Spleen (tissue), 11 donors: ENCODE results near the gene PTPRK. TPM values are rescaled to one million over a fixed set of nuclear protein-coding genes. Genes with fewer than 3 reads are reported as not detected.

Experiments used
- DNase-seq: peaks from one replicate; pipeline ENCODE4 v3.0.0-alpha.2; 2020
- H3K27ac ChIP-seq, 8 donors: fragments of 200-600 bp; sonication (generic) in 7 of 8; 1 replicate in 4 of 8; 2 replicates in 4 of 8; pipeline versions ENCODE4 v1.5.0 to v1.8.0; 2016 to 2021; ENCODE audit warnings: inconsistent platforms in 4 of 8, mild to moderate bottlenecking in 4 of 8, moderate library complexity in 1 of 8
- H3K27me3 ChIP-seq, 7 donors: fragments of 200-600 bp; sonication (generic) in 6 of 7; replicated peaks in 1 of 7; 1 replicate in 4 of 7; 2 replicates in 3 of 7; pipeline versions ENCODE4 v1.5.0 to v1.8.0; 2016 to 2021; ENCODE audit warnings: inconsistent platforms in 3 of 7, mild to moderate bottlenecking in 1 of 7
- H3K36me3 ChIP-seq, 6 donors: fragments of 200-600 bp; sonication (generic) in 5 of 6; 1 replicate in 4 of 6; 2 replicates in 2 of 6; pipeline versions ENCODE4 v1.5.0 to v1.8.0; 2016 to 2021; ENCODE audit warnings: inconsistent platforms in 2 of 6
- H3K4me1 ChIP-seq, 6 donors: fragments of 200-600 bp; sonication (generic) in 5 of 6; 1 replicate in 3 of 6; 2 replicates in 3 of 6; pipeline versions ENCODE4 v1.5.0 to v1.8.0; 2016 to 2021; ENCODE audit warnings: inconsistent platforms in 3 of 6
- H3K4me3 ChIP-seq, 8 donors: fragments of 200-600 bp; sonication (generic) in 7 of 8; 1 replicate in 4 of 8; 2 replicates in 4 of 8; pipeline versions ENCODE4 v1.5.0 to v1.8.0; 2016 to 2021; ENCODE audit warnings: inconsistent platforms in 4 of 8, mild to moderate bottlenecking in 4 of 8, moderate library complexity in 2 of 8
- H3K9me3 ChIP-seq, 8 donors: fragments of 200-600 bp; sonication (generic) in 7 of 8; 1 replicate in 4 of 8; 2 replicates in 4 of 8; pipeline versions ENCODE4 v1.5.0 to v1.8.0; 2016 to 2021; ENCODE audit warnings: inconsistent platforms in 4 of 8
- POLR2A ChIP-seq, 3 donors: fragments of 450-650 bp; IDR thresholded peaks; one replicate each; pipeline ENCODE4 v1.5.1; 2017; ENCODE audit warnings: antibody characterized with exemption in 3 of 3, mild to moderate bottlenecking in 1 of 3
- POLR2AphosphoS5 ChIP-seq, 3 donors: sonication (generic); formaldehyde crosslinking; IDR thresholded peaks; one replicate each; pipeline ENCODE4 v1.5.1; 2017; ENCODE audit warnings: antibody characterized with exemption in 3 of 3
- WGBS, 5 donors: extraction: QIAGEN DNeasy Blood & Tissue Kit in 3 of 5; methylation state at CpG; one replicate each; pipeline versions ENCODE4 v1.1.5 to v1.1.7; 2013 to 2018; 5-methylcytosine and 5-hydroxymethylcytosine counted together
- intact Hi-C: fragments of 100-400 bp; cut with DNase I; formaldehyde crosslinking; loops from one replicate; pipeline ENCODE4 v1.15.0; 2023; ENCODE audit warnings: low total_unique reads
- polyA plus RNA-seq, 3 donors: library from polyadenylated mRNA; stranded (reverse); fragments of 200-250 nt; gene quantifications; one replicate each; pipeline ENCODE4 v1.2.1, GENCODE V29; 2013
- total RNA-seq, 7 donors: library from RNA; depleted of rRNA in 3 of 7; stranded (reverse); fragments of >200 nt in 3 of 7; fragmentation: NEBNext Ultra II Directional in 4 of 7; extraction: Animal tissue kit (Norgen Biotek cat#: 25700) in 4 of 7; gene quantifications; one replicate each; pipeline versions ENCODE4 v1.1.0 to v1.2.1, GENCODE V29; 2016 to 2021
- TF ChIP-seq, protein P1 (sequence below), 11 experiments: fragments of 200-600 bp in 7 of 11; fragments of 450-650 bp in 4 of 11; sonication (generic) in 4 of 11; IDR thresholded peaks in 8 of 11; conservative IDR thresholded peaks in 3 of 11; 1 replicate in 7 of 11; 2 replicates in 4 of 11; pipeline versions ENCODE4 v1.4.0 to v1.8.0; 2016 to 2021; ENCODE audit warnings: antibody characterized with exemption in 11 of 11, inconsistent platforms in 4 of 11, mild to moderate bottlenecking in 1 of 11
- donor health status: healthy with polysubstance abuse.
- donor health status: DM: no; HTN: no; CAD: no; lungs with moderate emphysema.
- donor health status: DM: no; HTN: no; CAD: no.
- donor health status: Bipolar disorder and iron deficiency.
- donor health status: healthy.
- donor health status: DM: no; HTN: no; CAD: no.
- donor health status: DM: yes; HTN: yes; CAD: no.

Gene PTPRK
- total and polyA plus RNA-seq, 10 donors: 3.3 to 67.8 (median 34.0) TPM

DNA sequence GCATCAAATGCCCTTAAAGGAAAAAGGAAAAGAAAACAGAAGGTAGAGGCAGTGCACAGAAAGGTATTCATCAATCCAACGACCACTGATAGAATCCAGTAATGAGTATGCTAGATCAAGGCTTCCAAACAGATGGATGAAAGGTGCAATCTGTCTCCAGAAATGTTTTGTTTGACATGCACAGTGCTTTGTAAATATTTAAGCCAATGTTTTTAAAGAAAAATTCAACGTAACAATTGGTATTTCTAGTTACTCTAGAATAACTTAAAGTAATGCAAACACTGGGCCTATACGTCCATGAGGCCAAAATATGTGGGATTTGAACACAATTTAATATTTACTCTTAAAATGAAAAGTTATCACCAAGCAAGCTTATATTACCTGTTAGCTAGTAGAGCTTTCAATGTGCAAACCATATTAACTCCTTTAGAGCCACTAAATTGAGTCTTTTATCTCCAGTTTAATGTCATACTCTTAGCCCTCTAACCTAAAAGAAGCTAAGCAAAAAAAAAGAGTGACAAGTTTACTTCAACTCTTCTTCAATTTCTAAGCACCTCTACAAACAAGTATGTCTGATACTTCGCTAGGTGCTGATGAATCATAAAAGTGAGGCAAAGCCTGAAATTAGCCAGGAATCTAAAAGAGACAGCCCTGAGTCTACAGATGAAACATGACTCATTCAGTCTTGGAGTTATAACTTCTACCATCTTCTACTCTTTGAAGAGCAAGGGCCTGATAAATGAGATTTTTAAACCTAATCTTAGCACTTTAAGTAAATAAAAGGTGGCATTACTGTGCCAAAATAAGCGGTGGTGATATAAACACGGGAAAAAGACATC lies 169.8 kb downstream of the PTPRK start:
- no peak for DNase-seq
- Histone ChIP-seq H3K36me3 (no peaks in the 10 kb centered on the region), H3K4me3 (no peak overlapping the region), H3K27me3 (no peaks in the 10 kb centered on the region), H3K9me3 (no peaks in the 10 kb centered on the region), H3K27ac (no peak overlapping the region), H3K4me1 (no peaks in the 10 kb centered on the region)
- WGBS, 5 donors: 75 to 90% (median 85%) methylated on average over 6 of the region's 6 CpGs
- intact Hi-C loops: no loop called here
- TF ChIP-seq POLR2A (IDR thresholded peaks at IDR 0.05) (no peak), POLR2AphosphoS5 (IDR thresholded peaks at IDR 0.05) (no peak)
- TF ChIP-seq, protein P1, sequence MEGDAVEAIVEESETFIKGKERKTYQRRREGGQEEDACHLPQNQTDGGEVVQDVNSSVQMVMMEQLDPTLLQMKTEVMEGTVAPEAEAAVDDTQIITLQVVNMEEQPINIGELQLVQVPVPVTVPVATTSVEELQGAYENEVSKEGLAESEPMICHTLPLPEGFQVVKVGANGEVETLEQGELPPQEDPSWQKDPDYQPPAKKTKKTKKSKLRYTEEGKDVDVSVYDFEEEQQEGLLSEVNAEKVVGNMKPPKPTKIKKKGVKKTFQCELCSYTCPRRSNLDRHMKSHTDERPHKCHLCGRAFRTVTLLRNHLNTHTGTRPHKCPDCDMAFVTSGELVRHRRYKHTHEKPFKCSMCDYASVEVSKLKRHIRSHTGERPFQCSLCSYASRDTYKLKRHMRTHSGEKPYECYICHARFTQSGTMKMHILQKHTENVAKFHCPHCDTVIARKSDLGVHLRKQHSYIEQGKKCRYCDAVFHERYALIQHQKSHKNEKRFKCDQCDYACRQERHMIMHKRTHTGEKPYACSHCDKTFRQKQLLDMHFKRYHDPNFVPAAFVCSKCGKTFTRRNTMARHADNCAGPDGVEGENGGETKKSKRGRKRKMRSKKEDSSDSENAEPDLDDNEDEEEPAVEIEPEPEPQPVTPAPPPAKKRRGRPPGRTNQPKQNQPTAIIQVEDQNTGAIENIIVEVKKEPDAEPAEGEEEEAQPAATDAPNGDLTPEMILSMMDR (IDR thresholded peaks at IDR 0.05 in 8 of 11, conservative IDR thresholded peaks at IDR 0.05 in 3 of 11): no peak

DNA sequence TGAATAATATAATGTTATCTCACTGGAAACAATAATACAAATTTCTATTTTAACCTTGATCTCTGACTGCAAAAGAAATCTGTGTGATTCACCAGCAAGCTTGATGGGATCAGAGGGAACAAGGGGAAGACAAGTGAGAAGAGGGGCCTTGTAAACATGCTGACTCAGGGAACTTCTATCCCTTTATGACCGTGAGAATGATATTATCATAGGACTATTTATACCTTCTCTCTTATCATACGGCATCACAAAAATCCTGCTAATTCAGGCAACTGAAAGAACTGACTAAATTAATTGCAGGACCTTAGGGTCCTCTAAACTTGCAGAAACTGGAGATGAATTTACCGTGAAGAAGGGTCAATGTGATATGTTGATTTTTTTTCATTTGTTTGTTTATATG lies 173.3 kb downstream of the PTPRK start:
- Histone ChIP-seq H3K4me3 (no peak overlapping the region), H3K36me3 (no peaks in the 10 kb centered on the region), H3K27ac (peak overlapping the region in 4 of 8 donors; percentile 26 to 53 (median 48)), H3K9me3 (no peaks in the 10 kb centered on the region), H3K27me3 (no peaks in the 10 kb centered on the region), H3K4me1 (no peaks in the 10 kb centered on the region)
- intact Hi-C loops: no loop called here
- TF ChIP-seq, protein P1 (IDR thresholded peaks at IDR 0.05 in 8 of 11, conservative IDR thresholded peaks at IDR 0.05 in 3 of 11): no peak
- no peak for TF ChIP-seq POLR2A (IDR thresholded peaks at IDR 0.05)
- no peak for TF ChIP-seq POLR2AphosphoS5 (IDR thresholded peaks at IDR 0.05)
- no peak for DNase-seq
- 70 to 82% (median 73%) methylated on average over 3 of the region's 3 CpGs for WGBS, 5 donors

DNA sequence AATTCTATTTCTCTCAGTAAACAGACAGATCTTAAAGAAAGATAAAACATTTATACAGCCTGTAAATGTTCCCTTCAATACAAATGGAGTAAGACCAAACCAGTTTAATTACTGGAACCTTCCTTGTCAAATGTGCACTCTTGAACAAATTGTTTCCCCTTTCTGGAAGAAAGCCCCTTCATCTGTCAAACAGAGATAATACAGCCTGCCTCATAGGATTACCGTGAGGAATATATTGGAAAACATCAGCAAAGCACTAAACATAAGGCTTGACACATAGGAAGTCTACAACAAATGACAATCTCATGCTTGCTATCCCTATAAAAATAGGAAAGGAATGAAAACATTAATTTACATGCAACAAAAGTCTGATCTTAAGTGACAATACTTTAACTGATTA lies 173.8 kb downstream of the PTPRK start:
- H3K4me3 ChIP-seq: no peak overlapping the region
- peak overlapping the region in 4 of 8 donors; percentile 18 to 53 (median 21) for H3K27ac ChIP-seq
- no peaks in the 10 kb centered on the region for H3K4me1 ChIP-seq
- no peaks in the 10 kb centered on the region for H3K9me3 ChIP-seq
- DNase-seq: no peak
- H3K36me3 ChIP-seq: no peaks in the 10 kb centered on the region
- intact Hi-C loops: no loop called here
- 63 to 70% (median 66%) methylated on average over 1 of the region's 1 CpG for WGBS, 5 donors
- TF ChIP-seq POLR2AphosphoS5 (IDR thresholded peaks at IDR 0.05) (no peak), POLR2A (IDR thresholded peaks at IDR 0.05) (no peak)
- TF ChIP-seq, protein P1 (IDR thresholded peaks at IDR 0.05 in 8 of 11, conservative IDR thresholded peaks at IDR 0.05 in 3 of 11): no peak
- no peaks in the 10 kb centered on the region for H3K27me3 ChIP-seq

DNA sequence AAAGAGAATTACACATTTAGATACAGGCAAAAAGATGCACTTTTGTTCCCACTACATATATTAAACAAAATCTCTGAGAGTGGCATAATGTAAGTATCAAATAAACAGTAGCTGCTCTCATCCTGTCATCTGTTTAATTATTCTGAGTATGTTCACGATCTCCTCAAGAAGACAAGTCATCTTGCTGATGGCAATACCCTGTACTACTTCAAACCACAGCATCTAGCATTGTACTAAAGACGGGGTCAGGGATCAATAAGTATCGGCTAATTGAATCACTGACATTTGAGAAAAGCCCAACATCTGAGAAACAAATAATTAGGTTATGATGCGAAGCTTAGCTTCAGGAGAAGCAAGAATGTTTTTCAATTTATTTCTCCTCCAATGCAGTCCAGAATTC lies 175.1 kb downstream of the PTPRK start:
- Histone ChIP-seq H3K27me3 (no peaks in the 10 kb centered on the region), H3K36me3 (no peaks in the 10 kb centered on the region), H3K9me3 (no peaks in the 10 kb centered on the region), H3K4me3 (no peak overlapping the region), H3K4me1 (no peaks in the 10 kb centered on the region), H3K27ac (no peak overlapping the region)
- DNase-seq: no peak
- intact Hi-C loops: no loop called here
- 80 to 90% (median 88%) methylated on average over 4 of the region's 4 CpGs for WGBS, 5 donors
- TF ChIP-seq POLR2A (IDR thresholded peaks at IDR 0.05): no peak
- TF ChIP-seq, protein P1 (IDR thresholded peaks at IDR 0.05 in 8 of 11, conservative IDR thresholded peaks at IDR 0.05 in 3 of 11): no peak
- TF ChIP-seq POLR2AphosphoS5 (IDR thresholded peaks at IDR 0.05): no peak
